ENCODE data around the gene C20orf141.
"Not testable (repeated sequence)": the region's sequence is repeated elsewhere in the genome, so short reads cannot be mapped to it uniquely, and the experiment has no call there.

Gene C20orf141

DNA sequence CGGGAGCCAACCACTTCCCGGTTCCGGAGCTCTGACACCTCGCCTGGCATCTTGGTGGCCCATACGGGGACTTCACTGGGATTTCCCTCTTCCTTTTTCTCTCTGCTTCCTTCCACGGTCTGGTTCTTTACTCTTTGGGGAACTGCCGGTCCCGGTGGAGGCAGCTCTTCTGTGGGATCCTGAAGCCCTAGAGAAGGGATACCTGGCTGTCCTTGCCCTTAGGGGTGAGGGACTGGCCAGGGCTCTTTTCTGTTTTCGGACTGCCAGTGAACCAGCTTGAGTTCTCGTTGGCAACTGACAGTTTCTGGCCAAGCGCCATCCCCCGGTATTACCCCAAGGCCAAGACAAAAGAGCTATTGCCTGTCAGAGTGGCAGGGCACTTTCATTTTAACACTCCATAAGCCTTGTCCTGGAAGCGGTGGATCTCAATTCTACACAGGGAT lies 13.5 kb upstream of the C20orf141 start:
- FAIRE-seq (no peak), DNase-seq (ENCODE audit: insufficient read length) (no peak)
- TF ChIP-seq POLR2A (IDR thresholded peaks at IDR 0.05; ENCODE audit: low read depth, low read length), result no peak
- TF ChIP-seq POLR2AphosphoS5 (IDR thresholded peaks at IDR 0.05; ENCODE audit: low read depth, low read length), result no peak
- TF ChIP-seq TAF1 (IDR thresholded peaks at IDR 0.05; ENCODE audit: borderline replicate concordance, low read depth, low read length), result no peak

DNA sequence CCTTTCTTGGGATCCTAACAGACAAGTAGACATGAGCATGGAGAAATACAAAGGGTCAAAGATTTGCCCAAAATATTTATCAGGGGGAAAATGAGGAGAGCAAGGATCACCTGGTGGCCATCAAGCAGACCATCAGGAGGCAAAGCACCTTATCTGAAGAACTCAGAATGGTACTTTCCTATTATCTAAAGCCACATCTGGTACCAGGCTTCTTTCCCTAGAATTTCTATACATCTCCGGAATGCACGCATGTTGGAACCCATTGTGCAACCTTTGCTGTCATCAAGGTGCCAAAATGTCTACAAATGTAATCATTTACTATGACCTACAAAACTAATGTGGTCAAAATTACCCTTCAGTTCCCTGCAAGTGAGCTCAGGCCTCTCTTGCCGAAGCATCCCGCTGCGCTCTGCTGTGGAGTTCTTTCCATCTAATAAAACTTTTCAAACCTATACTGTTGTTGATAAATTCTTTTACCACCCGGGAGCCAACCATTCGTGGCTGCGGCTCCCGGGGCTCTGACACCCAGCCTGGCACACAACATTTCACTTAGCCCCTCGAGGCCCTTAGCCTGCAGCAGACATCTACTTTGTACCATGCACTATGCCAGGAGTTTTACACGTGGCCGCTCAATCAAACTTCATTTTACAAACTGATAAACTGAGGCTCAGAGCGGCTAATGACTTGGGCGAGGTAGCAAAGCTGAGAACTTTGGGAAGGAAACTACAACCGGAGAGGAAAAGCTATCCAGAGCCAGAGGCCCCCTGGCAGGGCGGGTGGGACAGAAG lies 10.6 kb upstream of the C20orf141 start:
- DNase-seq (ENCODE audit: insufficient read length), result no peak
- TF ChIP-seq TAF1 (IDR thresholded peaks at IDR 0.05; ENCODE audit: borderline replicate concordance, low read depth, low read length) (no peak), POLR2AphosphoS5 (IDR thresholded peaks at IDR 0.05; ENCODE audit: low read depth, low read length) (no peak), POLR2A (IDR thresholded peaks at IDR 0.05; ENCODE audit: low read depth, low read length) (no peak)
- no peak for FAIRE-seq

DNA sequence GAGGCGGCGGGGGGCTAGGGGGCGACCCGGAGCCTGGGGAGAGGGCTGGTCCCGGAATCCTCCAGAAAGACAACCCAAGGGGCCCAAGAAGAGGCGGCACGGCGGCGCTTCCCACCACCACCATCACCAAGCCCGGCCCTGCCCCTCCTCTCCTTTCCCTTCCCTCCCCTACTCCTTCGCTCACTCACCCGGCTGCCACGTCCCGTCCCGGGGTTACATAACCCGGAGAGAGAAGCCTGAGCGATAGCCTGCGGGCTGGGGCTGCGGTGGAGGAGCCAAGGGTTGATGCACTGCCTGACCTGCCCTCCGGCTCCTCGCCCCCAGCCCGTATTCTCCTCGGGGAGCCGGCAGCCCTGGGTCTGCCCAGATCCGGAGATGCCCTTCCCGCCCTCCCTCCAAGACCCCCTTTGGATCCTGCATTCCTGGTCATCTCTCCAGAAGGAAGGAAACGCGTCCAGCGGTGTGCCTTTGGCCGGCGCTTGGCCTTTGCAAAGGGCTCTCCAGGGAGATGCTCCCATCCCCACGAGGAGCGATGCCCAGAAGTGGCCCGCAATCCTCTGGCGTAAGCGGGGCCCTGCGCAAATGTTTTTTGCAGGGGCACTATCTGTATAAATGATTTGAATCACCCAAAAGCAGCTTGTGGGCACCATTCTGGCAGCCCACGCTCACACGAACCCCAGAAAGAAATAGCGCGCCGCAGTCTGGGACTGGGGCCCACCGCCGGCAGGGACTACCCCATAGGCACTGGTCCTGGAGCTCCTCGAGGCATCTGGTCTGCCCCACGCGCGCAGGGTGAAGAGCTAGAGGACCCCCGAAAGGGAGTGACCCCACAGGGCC lies 9.7 kb upstream of the C20orf141 start:
- TF ChIP-seq TAF1 (IDR thresholded peaks at IDR 0.05; ENCODE audit: borderline replicate concordance, low read depth, low read length), result no peak
- TF ChIP-seq POLR2AphosphoS5 (IDR thresholded peaks at IDR 0.05; ENCODE audit: low read depth, low read length), result no peak
- TF ChIP-seq POLR2A (IDR thresholded peaks at IDR 0.05; ENCODE audit: low read depth, low read length), result no peak
- FAIRE-seq (no peak), DNase-seq (ENCODE audit: insufficient read length) (no peak)

DNA sequence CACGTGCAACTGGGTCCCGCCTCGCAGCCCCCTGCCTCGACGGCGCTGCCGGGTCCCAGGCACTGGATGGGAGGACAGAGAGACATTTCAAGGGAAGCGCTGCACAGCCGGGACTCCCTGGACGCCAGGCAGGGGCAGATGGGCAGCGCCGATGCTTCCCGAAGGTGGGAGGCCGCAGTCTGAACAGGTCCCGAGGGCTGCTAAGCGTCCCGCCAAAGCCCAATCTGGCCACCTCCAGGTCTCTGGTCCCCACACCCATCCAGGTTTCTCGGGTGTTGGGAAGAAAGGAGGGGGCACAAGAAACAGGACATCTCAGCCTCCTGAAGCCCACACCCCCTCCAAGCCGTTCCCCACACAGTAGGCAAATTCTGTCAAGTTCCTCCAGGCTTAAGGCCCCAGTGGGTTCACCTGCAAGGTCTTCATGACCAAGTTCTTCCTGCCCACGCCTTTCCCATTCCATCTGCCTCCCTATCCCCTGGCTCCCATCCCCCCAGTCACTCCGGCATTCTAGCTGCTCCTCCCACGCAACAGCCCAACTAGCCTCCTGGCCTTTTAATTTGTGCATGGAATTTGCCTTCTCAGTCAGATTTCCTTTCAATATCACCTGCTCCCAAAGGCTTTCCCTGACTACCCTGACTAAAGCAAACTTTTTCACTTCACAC lies 9.0 kb upstream of the C20orf141 start:
- TF ChIP-seq POLR2AphosphoS5 (IDR thresholded peaks at IDR 0.05; ENCODE audit: low read depth, low read length), result no peak
- TF ChIP-seq POLR2A (IDR thresholded peaks at IDR 0.05; ENCODE audit: low read depth, low read length), result no peak
- FAIRE-seq (no peak), DNase-seq (ENCODE audit: insufficient read length) (no peak)

GRCh38 chr20:2806351-2806701 lies 8.5 kb upstream of the C20orf141 start:
- TF ChIP-seq TAF1 (IDR thresholded peaks at IDR 0.05; ENCODE audit: borderline replicate concordance, low read depth, low read length) (no peak), POLR2A (IDR thresholded peaks at IDR 0.05; ENCODE audit: low read depth, low read length) (no peak), POLR2AphosphoS5 (IDR thresholded peaks at IDR 0.05; ENCODE audit: low read depth, low read length) (no peak)
- DNase-seq (ENCODE audit: insufficient read length) (no peak), FAIRE-seq (no peak)

- no peak for DNase-seq (ENCODE audit: insufficient read length)
- TF ChIP-seq POLR2A (IDR thresholded peaks at IDR 0.05; ENCODE audit: low read depth, low read length), result no peak
- TF ChIP-seq TAF1 (IDR thresholded peaks at IDR 0.05; ENCODE audit: borderline replicate concordance, low read depth, low read length), result no peak
- no peak for TF ChIP-seq POLR2AphosphoS5 (IDR thresholded peaks at IDR 0.05; ENCODE audit: low read depth, low read length)
- no peak for FAIRE-seq
Measured at GRCh38 chr20:2807019-2807418, 7.8 kb upstream of the C20orf141 start.

GRCh38 chr20:2807929-2808328 lies 6.9 kb upstream of the C20orf141 start:
- not testable (repeated sequence) for DNase-seq (ENCODE audit: insufficient read length); FAIRE-seq

GRCh38 chr20:2809690-2810089 lies 5.1 kb upstream of the C20orf141 start:
- FAIRE-seq (no peak), DNase-seq (ENCODE audit: insufficient read length) (no peak)
- no peak for TF ChIP-seq TAF1 (IDR thresholded peaks at IDR 0.05; ENCODE audit: borderline replicate concordance, low read depth, low read length)
- TF ChIP-seq POLR2A (IDR thresholded peaks at IDR 0.05; ENCODE audit: low read depth, low read length), result no peak
- no peak for TF ChIP-seq POLR2AphosphoS5 (IDR thresholded peaks at IDR 0.05; ENCODE audit: low read depth, low read length)

DNA sequence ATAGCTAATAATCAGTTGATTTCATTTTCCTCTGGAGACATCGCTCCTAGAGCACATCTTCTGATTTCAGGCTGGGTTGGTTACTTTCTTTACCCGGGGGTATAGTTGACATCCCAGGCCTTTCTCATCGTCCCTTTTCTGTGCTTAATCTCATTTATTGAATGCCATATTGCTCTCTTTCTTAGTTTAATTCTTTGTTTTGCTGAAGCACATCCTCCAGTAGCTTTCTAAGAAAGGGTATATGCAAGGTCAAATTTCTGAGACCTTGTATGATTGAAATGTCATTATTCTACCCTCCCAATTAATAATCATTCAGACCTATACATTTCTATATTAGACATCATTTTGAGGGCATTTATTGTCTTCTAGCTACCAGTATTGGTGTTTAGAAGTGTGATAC lies 2.6 kb upstream of the C20orf141 start:
- no peak for DNase-seq (ENCODE audit: insufficient read length)
- no peak for FAIRE-seq
- TF ChIP-seq POLR2AphosphoS5 (IDR thresholded peaks at IDR 0.05; ENCODE audit: low read depth, low read length), result no peak
- no peak for TF ChIP-seq POLR2A (IDR thresholded peaks at IDR 0.05; ENCODE audit: low read depth, low read length)
- TF ChIP-seq TAF1 (IDR thresholded peaks at IDR 0.05; ENCODE audit: borderline replicate concordance, low read depth, low read length), result no peak

- FAIRE-seq (no peak), DNase-seq (ENCODE audit: insufficient read length) (no peak)
- TF ChIP-seq POLR2AphosphoS5 (IDR thresholded peaks at IDR 0.05; ENCODE audit: low read depth, low read length) (no peak), TAF1 (IDR thresholded peaks at IDR 0.05; ENCODE audit: borderline replicate concordance, low read depth, low read length) (no peak), POLR2A (IDR thresholded peaks at IDR 0.05; ENCODE audit: low read depth, low read length) (no peak)
Measured at GRCh38 chr20:2814076-2814475, 711 bp upstream of the C20orf141 start.

GRCh38 chr20:2815242-2815900 lies 584 bp downstream of the C20orf141 start:
- TF ChIP-seq POLR2A (IDR thresholded peaks at IDR 0.05; ENCODE audit: low read depth, low read length) (no peak), POLR2AphosphoS5 (IDR thresholded peaks at IDR 0.05; ENCODE audit: low read depth, low read length) (no peak), TAF1 (IDR thresholded peaks at IDR 0.05; ENCODE audit: borderline replicate concordance, low read depth, low read length) (no peak)
- DNase-seq (ENCODE audit: insufficient read length), result no peak
- FAIRE-seq, result no peak

All from GM12892 (cell line).